KMS-11 (cell line): ENCODE measurements around the gene CEACAM20.
"Not testable (repeated sequence)": the region's sequence is repeated elsewhere in the genome, so short reads cannot be mapped to it uniquely, and the experiment has no call there.

Source experiments
- H2AFZ ChIP-seq: fragments of 200-600 bp; sonication (generic); 2 replicates; pipeline ENCODE4 v1.6.1; 2016; ENCODE audit warnings: antibody characterized with exemption, mixed run types, low read depth
- H3K27ac ChIP-seq: fragments of 200-600 bp; sonication (generic); 2 replicates; pipeline ENCODE4 v1.6.1; 2016; ENCODE audit warnings: mild to moderate bottlenecking, mixed run types
- H3K27me3 ChIP-seq: fragments of 200-600 bp; sonication (generic); 2 replicates; pipeline ENCODE4 v1.6.1; 2017; ENCODE audit warnings: mild to moderate bottlenecking, low read depth, mixed run types, moderate library complexity; ENCODE audit not compliant: insufficient read depth
- H3K36me3 ChIP-seq: fragments of 200-600 bp; sonication (generic); 2 replicates; pipeline ENCODE4 v1.6.1; 2017; ENCODE audit warnings: mild to moderate bottlenecking, mixed run types; ENCODE audit not compliant: insufficient read depth
- H3K4me1 ChIP-seq: fragments of 200-600 bp; sonication (generic); 2 replicates; pipeline ENCODE4 v1.6.1; 2016; ENCODE audit warnings: mild to moderate bottlenecking, low read depth, mixed run types; ENCODE audit not compliant: poor library complexity, severe bottlenecking
- H3K4me2 ChIP-seq: fragments of 200-600 bp; sonication (generic); 2 replicates; pipeline ENCODE4 v1.7.0; 2016; ENCODE audit warnings: mild to moderate bottlenecking, mixed run types
- H3K4me3 ChIP-seq: fragments of 200-600 bp; sonication (generic); IDR thresholded peaks from 2 replicates; pipeline ENCODE4 v1.6.1; 2017; ENCODE audit warnings: low read depth, low read length, mixed read lengths; ENCODE audit not compliant: insufficient read depth
- H3K79me2 ChIP-seq: fragments of 200-600 bp; sonication (generic); 2 replicates; pipeline ENCODE4 v1.6.1; 2016; ENCODE audit warnings: low read depth, mixed run types; ENCODE audit not compliant: insufficient read depth
- H3K9ac ChIP-seq: fragments of 200-600 bp; sonication (generic); 2 replicates; pipeline ENCODE4 v1.6.1; 2016; ENCODE audit warnings: mild to moderate bottlenecking, mixed run types
- H4K20me1 ChIP-seq: fragments of 200-600 bp; sonication (generic); 2 replicates; pipeline ENCODE4 v1.6.1; 2016; ENCODE audit warnings: mild to moderate bottlenecking, mixed run types; ENCODE audit not compliant: insufficient read depth
- CTCF ChIP-seq: fragments of 200-600 bp; sonication (generic); conservative IDR thresholded peaks from 2 replicates; pipeline ENCODE4 v1.6.1; 2017; ENCODE audit warnings: low read depth, mild to moderate bottlenecking, antibody characterized with exemption, low read length, moderate library complexity, mixed read lengths

CEACAM20 gene

GRCh38 chr19:44539236-44539826 lies 9.9 kb upstream of the CEACAM20 start:
- no peaks in the 10 kb centered on the region for H4K20me1 ChIP-seq
- no peak overlapping the region for H3K4me3 ChIP-seq
- H3K79me2 ChIP-seq = no peaks in the 10 kb centered on the region
- no peaks in the 10 kb centered on the region for H3K36me3 ChIP-seq
- no peak overlapping the region for H3K9ac ChIP-seq
- TF ChIP-seq CTCF = no peak
- H2AFZ ChIP-seq = no peak overlapping the region
- no peak overlapping the region for H3K4me2 ChIP-seq
- no peaks in the 10 kb centered on the region for H3K4me1 ChIP-seq
- no peaks in the 10 kb centered on the region for H3K27me3 ChIP-seq
- H3K27ac ChIP-seq = no peak overlapping the region

- H3K4me3 ChIP-seq, H3K4me2 ChIP-seq, H3K4me1 ChIP-seq, H3K27me3 ChIP-seq, H3K27ac ChIP-seq, H2AFZ ChIP-seq, H3K9ac ChIP-seq, H4K20me1 ChIP-seq, H3K36me3 ChIP-seq, H3K79me2 ChIP-seq: not testable (repeated sequence)
Measured at GRCh38 chr19:44535361-44535760, 5.9 kb upstream of the CEACAM20 start.

GRCh38 chr19:44532819-44533218 lies 3.3 kb upstream of the CEACAM20 start:
- Histone ChIP-seq H3K4me2 (no peak overlapping the region), H4K20me1 (no peaks in the 10 kb centered on the region), H3K4me1 (no peaks in the 10 kb centered on the region), H3K79me2 (no peaks in the 10 kb centered on the region), H3K9ac (no peak overlapping the region), H2AFZ (no peak overlapping the region), H3K4me3 (no peak overlapping the region), H3K27me3 (no peaks in the 10 kb centered on the region), H3K36me3 (no peaks in the 10 kb centered on the region), H3K27ac (no peak overlapping the region)
- no peak for TF ChIP-seq CTCF

- Histone ChIP-seq H3K27ac (no peak overlapping the region), H4K20me1 (no peaks in the 10 kb centered on the region), H3K79me2 (no peaks in the 10 kb centered on the region), H3K4me1 (no peaks in the 10 kb centered on the region), H3K36me3 (no peaks in the 10 kb centered on the region), H2AFZ (no peak overlapping the region), H3K27me3 (no peaks in the 10 kb centered on the region), H3K9ac (no peak overlapping the region), H3K4me3 (no peak overlapping the region), H3K4me2 (no peak overlapping the region)
- TF ChIP-seq CTCF = no peak
Measured at GRCh38 chr19:44530777-44531176, 1.3 kb upstream of the CEACAM20 start.

- Histone ChIP-seq H3K4me1 (no peaks in the 10 kb centered on the region), H3K79me2 (no peaks in the 10 kb centered on the region), H2AFZ (no peak overlapping the region), H3K36me3 (no peaks in the 10 kb centered on the region), H3K27me3 (no peaks in the 10 kb centered on the region), H3K4me2 (no peak overlapping the region), H4K20me1 (no peaks in the 10 kb centered on the region), H3K27ac (no peak overlapping the region), H3K9ac (no peak overlapping the region), H3K4me3 (no peak overlapping the region)
- TF ChIP-seq CTCF = no peak
Measured at GRCh38 chr19:44527554-44527953, 1.9 kb downstream of the CEACAM20 start.
